H1 (cell line): ENCODE data around the gene ACYP1. TPM values are rescaled to one million over a fixed set of nuclear protein-coding genes. Genes with fewer than 3 reads are reported as not detected.

Source experiments
- CTCF ChIA-PET: fragments of 300-600 bp; sonication (Branson Sonifier 250); formaldehyde crosslinking; loops from one replicate; lab custom pipeline; 2021; ENCODE audit not compliant: partially characterized antibody; lab: Charles Lee
- POLR2A ChIA-PET: fragments of 300-600 bp; sonication (Branson Sonifier 250); formaldehyde crosslinking; loops from one replicate; lab custom pipeline; 2021; ENCODE audit warnings: inconsistent platforms; ENCODE audit not compliant: partially characterized antibody; lab: Charles Lee
- DNase-seq, 2 experiments: peaks; one replicate each; pipeline versions ENCODE4 v3.0.0 to v3.0.0-alpha.2; 2010 to 2022; ENCODE audit warnings: low spot score in 2 of 2, low read depth in 1 of 2, mixed read lengths in 1 of 2
- FAIRE-seq: peaks from 2 replicates; lab custom pipeline; 2011; peaks lifted over from hg19 to GRCh38; lab: Jason Lieb, UNC
- H2AFZ ChIP-seq: 2 replicates; pipeline ENCODE4 v1.8.1; 2012; ENCODE audit warnings: low read length, inconsistent platforms
- H2AK5ac ChIP-seq: 2 replicates; pipeline ENCODE4 v1.6.1; 2013; ENCODE audit warnings: low read depth, low read length
- H2BK120ac ChIP-seq: replicated peaks from 2 replicates; pipeline ENCODE3; 2013; ENCODE audit warnings: low read depth, low read length, inconsistent platforms
- H2BK12ac ChIP-seq: 2 replicates; pipeline ENCODE4 v1.6.1; 2013; ENCODE audit warnings: low read depth, low read length
- H2BK15ac ChIP-seq: 2 replicates; pipeline ENCODE4 v1.6.1; 2013; ENCODE audit warnings: low read length
- H2BK20ac ChIP-seq: 2 replicates; pipeline ENCODE4 v1.6.1; 2013; ENCODE audit warnings: low read length
- H2BK5ac ChIP-seq: 2 replicates; pipeline ENCODE4 v1.6.1; 2013; ENCODE audit warnings: low read depth, low read length
- H3K14ac ChIP-seq: 2 replicates; pipeline ENCODE4 v1.6.1; 2013; ENCODE audit warnings: inconsistent platforms; ENCODE audit not compliant: insufficient read length
- H3K18ac ChIP-seq: 2 replicates; pipeline ENCODE4 v1.6.1; 2013; ENCODE audit warnings: low read length; ENCODE audit errors: extremely low read depth
- H3K23ac ChIP-seq: 2 replicates; pipeline ENCODE4 v1.6.1; 2013; ENCODE audit warnings: inconsistent platforms; ENCODE audit not compliant: insufficient read length
- H3K23me2 ChIP-seq: 2 replicates; pipeline ENCODE4 v1.6.1; 2013; ENCODE audit warnings: low read depth, low read length
- H3K27ac ChIP-seq: 2 replicates; pipeline ENCODE4 v1.6.1; 2011; ENCODE audit warnings: low read depth, low read length, inconsistent platforms
- H3K27me3 ChIP-seq, 4 experiments: replicated peaks in 1 of 4; 1 replicate in 1 of 4; 2 replicates in 3 of 4; pipeline versions ENCODE4 v1.6.1 to v1.8.1; 2011 to 2013; ENCODE audit warnings: low read length in 3 of 4, mild to moderate bottlenecking in 3 of 4, inconsistent platforms in 2 of 4, mixed read lengths in 2 of 4, moderate library complexity in 1 of 4; ENCODE audit not compliant: control insufficient read depth in 3 of 4, insufficient read depth in 3 of 4; ENCODE audit errors: extremely low read depth in 1 of 4
- H3K36me3 ChIP-seq, 4 experiments: 2 replicates each; pipeline versions ENCODE4 v1.6.1 to v1.8.1; 2011 to 2013; ENCODE audit warnings: mild to moderate bottlenecking in 4 of 4, low read length in 3 of 4, moderate library complexity in 2 of 4, control low read depth in 1 of 4, inconsistent platforms in 1 of 4; ENCODE audit not compliant: insufficient read depth in 4 of 4, control insufficient read depth in 2 of 4
- H3K4ac ChIP-seq: replicated peaks from 2 replicates; pipeline ENCODE3; 2013; ENCODE audit warnings: low read length, low read depth, mixed read lengths, inconsistent platforms; ENCODE audit not compliant: insufficient read length
- H3K4me1 ChIP-seq, 4 experiments: replicated peaks in 1 of 4; 1 replicate in 1 of 4; 2 replicates in 3 of 4; pipeline versions ENCODE4 v1.6.1 to v1.8.1; 2011 to 2013; ENCODE audit warnings: low read length in 3 of 4, inconsistent platforms in 2 of 4, mixed read lengths in 1 of 4; ENCODE audit not compliant: insufficient read depth in 4 of 4, control insufficient read depth in 3 of 4
- H3K4me2 ChIP-seq, 2 experiments: 2 replicates each; pipeline versions ENCODE4 v1.6.1 to v1.8.1; 2011 to 2013; ENCODE audit warnings: low read depth in 2 of 2, low read length in 2 of 2, control low read depth in 1 of 2, inconsistent platforms in 1 of 2, mild to moderate bottlenecking in 1 of 2; ENCODE audit not compliant: insufficient read depth in 1 of 2
- H3K4me3 ChIP-seq, 4 experiments: fragments of 200-600, 300-600 bp in 1 of 4; sonication (generic), shearing (Covaris generic), sonication (Bioruptor Twin) in 1 of 4; 2 replicates each; pipeline versions ENCODE4 v1.5.1 to v1.8.1; 2011 to 2016; ENCODE audit warnings: low read length in 4 of 4, low read depth in 3 of 4, control low read depth in 2 of 4, inconsistent platforms in 2 of 4, mild to moderate bottlenecking in 2 of 4, mixed read lengths in 1 of 4, moderate library complexity in 1 of 4; ENCODE audit not compliant: insufficient read depth in 2 of 4; ENCODE audit errors: extremely low read depth in 1 of 4
- H3K56ac ChIP-seq: replicated peaks from 2 replicates; pipeline ENCODE3; 2013; ENCODE audit warnings: low read depth, mild to moderate bottlenecking, mixed read lengths, low read length, inconsistent platforms; ENCODE audit not compliant: insufficient read length
- H3K79me1 ChIP-seq: 2 replicates; pipeline ENCODE4 v1.6.1; 2013; ENCODE audit warnings: low read depth, low read length, control low read depth
- H3K79me2 ChIP-seq, 2 experiments: 2 replicates each; pipeline versions ENCODE4 v1.6.1 to v1.8.1; 2012 to 2013; ENCODE audit warnings: low read length in 2 of 2, mild to moderate bottlenecking in 2 of 2, inconsistent platforms in 1 of 2; ENCODE audit not compliant: insufficient read depth in 2 of 2, control insufficient read depth in 1 of 2
- H3K9ac ChIP-seq, 4 experiments: replicated peaks in 1 of 4; 1 replicate in 1 of 4; 2 replicates in 3 of 4; pipeline versions ENCODE4 v1.6.1 to v1.8.1; 2011 to 2013; ENCODE audit warnings: low read depth in 3 of 4, low read length in 3 of 4, control low read depth in 2 of 4, mild to moderate bottlenecking in 2 of 4, moderate library complexity in 2 of 4, inconsistent platforms in 1 of 4; ENCODE audit errors: extremely low read depth in 1 of 4
- H3K9me3 ChIP-seq, 2 experiments: 2 replicates each; pipeline versions ENCODE4 v1.6.1 to v1.8.1; 2012 to 2013; ENCODE audit warnings: mild to moderate bottlenecking in 2 of 2, moderate library complexity in 2 of 2, control low read depth in 1 of 2, inconsistent platforms in 1 of 2, low read depth in 1 of 2, low read length in 1 of 2, mixed read lengths in 1 of 2; ENCODE audit not compliant: insufficient read depth in 2 of 2
- H4K20me1 ChIP-seq, 2 experiments: replicated peaks in 1 of 2; 2 replicates each; pipeline versions ENCODE3 to v1.8.1; 2011 to 2013; ENCODE audit warnings: inconsistent platforms in 2 of 2, low read length in 2 of 2, mild to moderate bottlenecking in 1 of 2; ENCODE audit not compliant: insufficient read depth in 2 of 2, control insufficient read depth in 1 of 2
- H4K5ac ChIP-seq: 2 replicates; pipeline ENCODE4 v1.6.1; 2013; ENCODE audit warnings: low read length, low read depth, mixed read lengths, inconsistent platforms; ENCODE audit not compliant: insufficient read length
- H4K8ac ChIP-seq: 2 replicates; pipeline ENCODE4 v1.8.0; 2013; ENCODE audit warnings: mild to moderate bottlenecking, moderate library complexity, low read length, inconsistent platforms; ENCODE audit not compliant: insufficient read depth; ENCODE audit errors: extremely low read depth
- H4K91ac ChIP-seq: replicated peaks from 2 replicates; pipeline ENCODE3; 2013; ENCODE audit warnings: low read length, mixed read lengths, inconsistent platforms; ENCODE audit not compliant: insufficient read length
- WGBS, 2 experiments: shearing (Covaris generic) in 1 of 2; methylation state at CpG; one replicate each; pipeline versions ENCODE4 v1.1.6 to v1.1.7; 2013 to 2015; ENCODE audit warnings: low lambda C conversion rate in 2 of 2, mixed read lengths in 2 of 2, inconsistent platforms in 1 of 2, low coverage in 1 of 2, missing lambda C conversion rate in 1 of 2; ENCODE audit not compliant: insufficient replicate concordance in 2 of 2, insufficient coverage in 1 of 2, insufficient read length in 1 of 2; ENCODE audit errors: extremely low coverage in 1 of 2, missing lambda C conversion rate in 1 of 2; 5-methylcytosine and 5-hydroxymethylcytosine counted together
- polyA plus RNA-seq, 7 experiments: library from polyadenylated mRNA; depleted of rRNA in 3 of 7; stranded (reverse) in 5 of 7; unstranded in 2 of 7; fragments of >200 nt in 5 of 7; fragments of 200-250 nt in 2 of 7; gene quantifications; 1 replicate in 5 of 7; 2 replicates in 1 of 7; 4 replicates in 1 of 7; pipeline versions ENCODE4 v1.2.1 to v1.2.3, GENCODE V29; 2011 to 2013; ENCODE audit warnings: missing spikeins in 2 of 7, mixed read lengths in 2 of 7
- total RNA-seq: library from RNA; stranded (reverse); fragmentation: NEBNext Ultra II Directional; extraction: Animal tissue kit (Norgen Biotek cat#: 25700); gene quantifications from 2 replicates; pipeline ENCODE4 v1.2.1, GENCODE V29; 2021

The ACYP1 gene
- total and polyA plus RNA-seq, 2 of the 8 experiments (the other 6 are each of a cell fraction or from before 2014, with no cell fraction given) = 22.3 to 24.8 TPM

GRCh38 chr14:75079521-75079920 is 15.7 kb upstream of the ACYP1 start:
- H3K27me3 ChIP-seq = no peaks in the 10 kb centered on the region
- H3K4me3 ChIP-seq = no peak overlapping the region
- no peak overlapping the region for H3K23ac ChIP-seq
- H2BK15ac ChIP-seq = no peak overlapping the region
- no peak overlapping the region for H2BK120ac ChIP-seq
- H3K14ac ChIP-seq = no peak overlapping the region
- no peak overlapping the region for H3K4ac ChIP-seq
- no peaks in the 10 kb centered on the region for H4K20me1 ChIP-seq
- H3K36me3 ChIP-seq = peaks cover 3 to 14% (median 10%) of the 10 kb centered on the region in 4 experiments; a peak in 5 of 8 replicates
- no peak overlapping the region for H3K56ac ChIP-seq
- POLR2A ChIA-PET = interaction anchor here (0.7 to 5.1 kb wide), 4 partner anchors 9 to 220 kb away, joined by 3 to 22 read pairs (median 4); partner anchors contain the start of gene ZC2HC1C
- H3K18ac ChIP-seq = no peak overlapping the region
- H4K5ac ChIP-seq = no peak overlapping the region
- no peak overlapping the region for H2BK5ac ChIP-seq
- no peak overlapping the region for H2BK12ac ChIP-seq
- WGBS, 2 experiments = 65% methylated on average over 4 of the region's 4 CpGs; no CpG with 5 or more reads in 1 of the 2 experiments
- no peaks in the 10 kb centered on the region for H3K79me1 ChIP-seq
- H2AFZ ChIP-seq = no peak overlapping the region
- no peak overlapping the region for H2AK5ac ChIP-seq
- no peak overlapping the region for H3K4me2 ChIP-seq
- H3K79me2 ChIP-seq = no peaks in the 10 kb centered on the region
- no peaks in the 10 kb centered on the region for H3K4me1 ChIP-seq
- H3K9ac ChIP-seq = no peak overlapping the region
- no peak overlapping the region for H2BK20ac ChIP-seq
- no peak for DNase-seq
- no peaks in the 10 kb centered on the region for H3K9me3 ChIP-seq
- CTCF ChIA-PET = interaction anchor here (1.6 to 4.1 kb wide), 2 partner anchors 9 to 11 kb away, joined by 3 to 28 read pairs; no protein-coding TSS in a partner anchor
- no peak overlapping the region for H4K91ac ChIP-seq
- H3K27ac ChIP-seq = no peak overlapping the region
- no peaks in the 10 kb centered on the region for H3K23me2 ChIP-seq
- FAIRE-seq = no peak
- no peak overlapping the region for H4K8ac ChIP-seq
